Mesendoderm (in vitro differentiated cells): ENCODE measurements around the gene FGFRL1.

ENCODE experiments used
- DNase-seq: peaks from one replicate; pipeline ENCODE4 v3.0.0; 2013
- H2AK5ac ChIP-seq: 2 replicates; pipeline ENCODE4 v1.6.1; 2013; ENCODE audit warnings: low read length, inconsistent platforms
- H2BK120ac ChIP-seq: 2 replicates; pipeline ENCODE4 v1.6.1; 2013; ENCODE audit warnings: low read depth, mild to moderate bottlenecking, low read length, moderate library complexity, mixed read lengths
- H2BK15ac ChIP-seq: replicated peaks from 2 replicates; pipeline ENCODE4 v1.6.1; 2013; ENCODE audit warnings: low read depth, mild to moderate bottlenecking, moderate library complexity
- H2BK5ac ChIP-seq: 2 replicates; pipeline ENCODE4 v1.6.1; 2013; ENCODE audit warnings: low read length, inconsistent platforms
- H3K18ac ChIP-seq: 2 replicates; pipeline ENCODE4 v1.6.1; 2013; ENCODE audit warnings: mild to moderate bottlenecking, low read length, mixed read lengths
- H3K23ac ChIP-seq: one replicate; pipeline ENCODE4 v1.6.1; 2013; ENCODE audit warnings: low read length
- H3K27ac ChIP-seq: 2 replicates; pipeline ENCODE4 v1.5.1; 2013; ENCODE audit warnings: low read depth, mild to moderate bottlenecking, inconsistent platforms, low read length, moderate library complexity
- H3K27me3 ChIP-seq: 2 replicates; pipeline ENCODE4 v1.6.1; 2013; ENCODE audit warnings: low read length, control low read depth, mild to moderate bottlenecking, inconsistent platforms; ENCODE audit not compliant: insufficient read depth, poor library complexity
- H3K36me3 ChIP-seq: 2 replicates; pipeline ENCODE4 v1.6.1; 2013; ENCODE audit warnings: low read length, inconsistent platforms; ENCODE audit not compliant: control insufficient read depth, insufficient read depth
- H3K4ac ChIP-seq: one replicate; pipeline ENCODE4 v1.6.1; 2013; ENCODE audit warnings: low read depth, mild to moderate bottlenecking, low read length, moderate library complexity
- H3K4me1 ChIP-seq: 2 replicates; pipeline ENCODE4 v1.6.1; 2013; ENCODE audit warnings: low read depth, low read length, inconsistent platforms; ENCODE audit not compliant: control insufficient read depth
- H3K4me2 ChIP-seq: 2 replicates; pipeline ENCODE4 v1.6.1; 2013; ENCODE audit warnings: low read length
- H3K4me3 ChIP-seq: 2 replicates; pipeline ENCODE4 v1.5.1; 2013; ENCODE audit warnings: mild to moderate bottlenecking, low read length
- H3K56ac ChIP-seq: one replicate; pipeline ENCODE4 v1.6.1; 2013; ENCODE audit warnings: low read length
- H3K79me1 ChIP-seq: 2 replicates; pipeline ENCODE4 v1.6.1; 2013; ENCODE audit warnings: low read length, inconsistent platforms
- H3K79me2 ChIP-seq: 2 replicates; pipeline ENCODE4 v1.6.1; 2013; ENCODE audit warnings: mild to moderate bottlenecking, low read length; ENCODE audit not compliant: control insufficient read depth, insufficient read depth
- H3K9ac ChIP-seq: 2 replicates; pipeline ENCODE4 v1.6.1; 2013; ENCODE audit warnings: low read length, inconsistent platforms
- H4K5ac ChIP-seq: one replicate; pipeline ENCODE4 v1.6.1; 2013; ENCODE audit warnings: low read length
- H4K8ac ChIP-seq: one replicate; pipeline ENCODE4 v1.6.1; 2013; ENCODE audit warnings: low read depth, mild to moderate bottlenecking, control low read depth, low read length, moderate library complexity
- WGBS: extraction: QIAGEN DNeasy Blood & Tissue Kit; methylation state at CpG from one replicate; pipeline ENCODE4 v1.1.7; 2013; ENCODE audit warnings: low lambda C conversion rate, missing lambda C conversion rate; ENCODE audit not compliant: insufficient coverage; ENCODE audit errors: extremely low coverage; 5-methylcytosine and 5-hydroxymethylcytosine counted together

FGFRL1 gene

GRCh38 chr4:1014291-1015167 is 3.1 kb downstream of the FGFRL1 start:
- Histone ChIP-seq H4K5ac (no peak overlapping the region), H3K4me1 (no peaks in the 10 kb centered on the region), H4K8ac (no peak overlapping the region), H3K23ac (no peak overlapping the region), H3K27ac (no peak overlapping the region), H2BK15ac (no peak overlapping the region), H3K79me2 (no peaks in the 10 kb centered on the region), H3K4me2 (no peak overlapping the region), H2BK120ac (no peak overlapping the region), H3K4me3 (no peak overlapping the region), H3K36me3 (no peaks in the 10 kb centered on the region), H2BK5ac (no peak overlapping the region), H3K27me3 (peaks cover 7% of the 10 kb centered on the region), H3K79me1 (no peaks in the 10 kb centered on the region), H3K56ac (no peak overlapping the region), H2AK5ac (no peak overlapping the region), H3K4ac (no peak overlapping the region), H3K18ac (no peak overlapping the region), H3K9ac (no peak overlapping the region)
- WGBS = no CpG with 5 or more reads among the region's 36 CpGs
- no peak for DNase-seq

GRCh38 chr4:1015179-1015578 is 3.8 kb downstream of the FGFRL1 start:
- H2AK5ac ChIP-seq = no peak overlapping the region
- H4K5ac ChIP-seq = no peak overlapping the region
- no peak overlapping the region for H3K23ac ChIP-seq
- H3K79me2 ChIP-seq = no peaks in the 10 kb centered on the region
- H3K56ac ChIP-seq = no peak overlapping the region
- H3K27me3 ChIP-seq = peaks cover 7% of the 10 kb centered on the region
- no peak overlapping the region for H3K4me2 ChIP-seq
- H3K79me1 ChIP-seq = no peaks in the 10 kb centered on the region
- no peak overlapping the region for H3K4ac ChIP-seq
- H3K27ac ChIP-seq = no peak overlapping the region
- no peak overlapping the region for H2BK5ac ChIP-seq
- H3K36me3 ChIP-seq = no peaks in the 10 kb centered on the region
- no CpG with 5 or more reads among the region's 8 CpGs for WGBS
- no peak overlapping the region for H4K8ac ChIP-seq
- H3K18ac ChIP-seq = no peak overlapping the region
- H3K4me1 ChIP-seq = no peaks in the 10 kb centered on the region
- no peak overlapping the region for H3K4me3 ChIP-seq
- no peak overlapping the region for H2BK120ac ChIP-seq
- no peak overlapping the region for H3K9ac ChIP-seq
- DNase-seq = no peak
- no peak overlapping the region for H2BK15ac ChIP-seq

- H3K36me3 ChIP-seq = no peaks in the 10 kb centered on the region
- H3K27ac ChIP-seq = no peak overlapping the region
- H3K79me1 ChIP-seq = no peaks in the 10 kb centered on the region
- H4K5ac ChIP-seq = no peak overlapping the region
- H2BK120ac ChIP-seq = no peak overlapping the region
- H3K79me2 ChIP-seq = no peaks in the 10 kb centered on the region
- no peak overlapping the region for H2BK15ac ChIP-seq
- no peak overlapping the region for H3K9ac ChIP-seq
- H3K4me1 ChIP-seq = no peaks in the 10 kb centered on the region
- H3K27me3 ChIP-seq = peaks cover 2% of the 10 kb centered on the region
- H3K23ac ChIP-seq = no peak overlapping the region
- no peak overlapping the region for H3K56ac ChIP-seq
- WGBS = no CpG with 5 or more reads among the region's 10 CpGs
- H3K4me3 ChIP-seq = no peak overlapping the region
- H3K4ac ChIP-seq = no peak overlapping the region
- H2BK5ac ChIP-seq = no peak overlapping the region
- no peak overlapping the region for H3K4me2 ChIP-seq
- no peak overlapping the region for H4K8ac ChIP-seq
- no peak for DNase-seq
- H2AK5ac ChIP-seq = no peak overlapping the region
- H3K18ac ChIP-seq = no peak overlapping the region
These were observed 4.3 kb downstream of the FGFRL1 start for GRCh38 chr4:1015746-1016145.

- no peaks in the 10 kb centered on the region for H3K27me3 ChIP-seq
- H3K9ac ChIP-seq = no peak overlapping the region
- no peaks in the 10 kb centered on the region for H3K4me1 ChIP-seq
- no peak overlapping the region for H3K23ac ChIP-seq
- no peak overlapping the region for H4K5ac ChIP-seq
- no CpG with 5 or more reads among the region's 16 CpGs for WGBS
- no peaks in the 10 kb centered on the region for H3K36me3 ChIP-seq
- H3K79me1 ChIP-seq = no peaks in the 10 kb centered on the region
- no peak overlapping the region for H2BK5ac ChIP-seq
- no peaks in the 10 kb centered on the region for H3K79me2 ChIP-seq
- H3K4ac ChIP-seq = no peak overlapping the region
- no peak overlapping the region for H3K56ac ChIP-seq
- H3K27ac ChIP-seq = no peak overlapping the region
- H3K18ac ChIP-seq = no peak overlapping the region
- H3K4me2 ChIP-seq = no peak overlapping the region
- no peak overlapping the region for H2BK15ac ChIP-seq
- no peak overlapping the region for H4K8ac ChIP-seq
- no peak overlapping the region for H3K4me3 ChIP-seq
- DNase-seq = no peak
- H2AK5ac ChIP-seq = no peak overlapping the region
- no peak overlapping the region for H2BK120ac ChIP-seq
These were observed 5.8 kb downstream of the FGFRL1 start for GRCh38 chr4:1017211-1017610.

- H3K4me2 ChIP-seq = no peak overlapping the region
- whole genome bisulfite sequencing = no CpG with 5 or more reads among the region's 15 CpGs
- H3K36me3 ChIP-seq = no peaks in the 10 kb centered on the region
- H3K56ac ChIP-seq = no peak overlapping the region
- H3K79me2 ChIP-seq = no peaks in the 10 kb centered on the region
- no peak overlapping the region for H3K23ac ChIP-seq
- H3K79me1 ChIP-seq = no peaks in the 10 kb centered on the region
- H2BK5ac ChIP-seq = no peak overlapping the region
- no peak overlapping the region for H3K9ac ChIP-seq
- no peak for DNase-seq
- no peak overlapping the region for H4K5ac ChIP-seq
- no peak overlapping the region for H3K4me3 ChIP-seq
- no peak overlapping the region for H3K4ac ChIP-seq
- no peak overlapping the region for H2BK15ac ChIP-seq
- no peak overlapping the region for H3K18ac ChIP-seq
- no peak overlapping the region for H2AK5ac ChIP-seq
- no peak overlapping the region for H3K27ac ChIP-seq
- no peak overlapping the region for H4K8ac ChIP-seq
- H2BK120ac ChIP-seq = no peak overlapping the region
- no peaks in the 10 kb centered on the region for H3K4me1 ChIP-seq
- no peaks in the 10 kb centered on the region for H3K27me3 ChIP-seq
These were observed 6.3 kb downstream of the FGFRL1 start for GRCh38 chr4:1017706-1018105.
